ENCODE measurements around the gene PECR. TPM values are rescaled to one million over a fixed set of nuclear protein-coding genes. Genes with fewer than 3 reads are reported as not detected.

Gene PECR
- total RNA-seq (ENCODE audit: low replicate concordance), result 13.5 and 15.6 TPM in 2 replicates

GRCh38 chr2:216081487-216082116, at the start of gene PECR, which contains the start of gene TMEM169:
TSS of gene PECR (minus strand) at chr2:216081809. CDS start at chr2:216081741, 68 bp downstream.
TSS of gene TMEM169 (plus strand) at chr2:216081919. CDS start at chr2:216095964, 14,045 bp downstream.

GRCh38 chr2:216108967-216109921, 27.6 kb upstream of the PECR start, which contains the start of gene XRCC5:
TSS of gene XRCC5 (plus strand) at chr2:216109348. CDS start at chr2:216109437, 89 bp downstream.

GRCh38 chr2:216013080-216013909, 68.3 kb downstream of the PECR start, which contains the start of gene MREG:
TSS of gene MREG (minus strand) at chr2:216013551. CDS start at chr2:216013327, 224 bp downstream.

Other genes starting within 250 kb of the PECR start
- 1.5 and 7.3 TPM in 2 replicates for gene MREG, start 68.3 kb downstream of the PECR start, total RNA-seq (ENCODE audit: low replicate concordance)
- gene TMEM169, start 110 bp upstream of the PECR start, total RNA-seq (ENCODE audit: low replicate concordance), result 0.30 and 0.47 TPM in 2 replicates
- 119 and 191 TPM in 2 replicates for gene XRCC5, start 27.5 kb upstream of the PECR start, total RNA-seq (ENCODE audit: low replicate concordance)